Urothelium cell line (cell line): Measurements from ENCODE around the gene POTEF.
"Not testable (repeated sequence)": the region's sequence is repeated elsewhere in the genome, so short reads cannot be mapped to it uniquely, and the experiment has no call there.

Source experiments
- DNase-seq: peaks from one replicate; pipeline ENCODE4 v3.0.0; 2011; ENCODE audit warnings: low spot score, mixed read lengths
- FAIRE-seq: peaks from 2 replicates; lab custom pipeline; 2011; peaks lifted over from hg19 to GRCh38; lab: Jason Lieb, UNC

The POTEF gene

DNA sequence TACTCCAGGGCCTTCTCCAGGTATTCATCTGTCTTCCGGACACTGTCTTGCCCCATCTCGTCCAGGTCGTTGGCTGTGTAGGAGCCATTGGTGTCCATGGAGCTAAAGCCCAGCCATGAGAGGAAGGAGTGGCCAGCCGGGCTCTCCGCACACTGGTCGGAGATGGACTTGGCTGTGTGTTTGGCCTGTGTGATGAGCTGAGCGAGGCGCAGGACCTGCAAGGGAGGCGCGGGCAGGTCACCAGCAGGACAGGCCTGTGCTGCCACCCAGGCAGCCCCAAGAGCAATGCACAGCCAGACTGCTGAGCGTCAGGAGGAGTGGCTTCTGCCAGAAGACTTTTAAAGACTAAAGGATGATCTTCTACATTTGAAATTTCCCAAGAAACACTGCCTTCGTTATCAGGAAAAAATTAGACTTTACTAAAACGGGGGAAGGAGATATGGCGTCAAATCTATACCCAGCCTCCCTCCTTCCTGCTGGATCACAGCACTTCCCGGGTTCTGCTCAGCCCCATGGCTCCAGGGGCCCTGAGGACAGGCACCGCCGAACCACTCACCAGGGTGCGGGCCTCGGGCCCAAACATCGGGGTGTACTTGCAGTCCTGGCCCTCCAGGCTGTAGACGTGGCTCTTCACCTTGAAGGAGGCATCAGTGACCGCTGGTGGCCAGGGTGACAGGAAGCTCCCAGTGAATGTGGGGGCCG lies 24.9 kb upstream of the POTEF start:
- FAIRE-seq = peak; percentile 88
- DNase-seq = not testable (repeated sequence)

GRCh38 chr2:130152816-130153595 lies 24.0 kb upstream of the POTEF start:
- DNase-seq = no peak
- FAIRE-seq = no peak

DNA sequence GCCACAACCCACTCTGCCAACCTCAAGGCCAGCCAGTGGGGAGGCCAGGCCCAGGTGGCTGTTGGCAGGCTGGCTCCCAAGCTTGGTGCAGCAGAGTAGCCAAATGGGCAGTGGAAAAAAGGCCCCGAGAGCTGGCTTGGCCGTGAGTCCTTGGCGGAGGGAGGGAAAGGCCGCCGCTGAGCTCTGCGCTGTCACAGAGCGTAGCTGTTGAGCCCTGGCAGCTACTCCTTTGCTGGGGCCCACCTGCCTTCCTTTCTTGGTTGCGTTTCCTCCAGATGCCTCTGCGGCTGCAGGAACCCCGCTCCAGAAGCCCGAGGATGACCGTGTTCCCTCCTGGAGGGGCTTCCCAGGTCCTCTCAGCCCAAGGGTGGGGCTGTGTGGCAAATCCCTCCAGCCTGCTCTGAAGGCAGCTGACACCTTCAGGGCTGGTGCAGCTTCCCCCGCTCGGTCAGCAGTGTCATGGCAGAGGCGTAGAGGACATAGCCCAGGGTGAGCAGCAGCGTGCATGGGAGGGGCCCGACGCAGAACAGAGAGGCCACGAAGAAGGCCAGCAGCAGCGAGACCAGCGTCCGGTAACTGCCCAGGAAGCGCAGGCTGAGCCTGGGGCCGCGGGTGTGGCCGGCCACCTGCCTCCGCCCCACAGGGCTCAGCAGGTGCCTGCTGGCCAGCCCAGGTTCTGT lies 23.3 kb upstream of the POTEF start:
- not testable (repeated sequence) for DNase-seq
- peak; percentile 78 for FAIRE-seq

DNA sequence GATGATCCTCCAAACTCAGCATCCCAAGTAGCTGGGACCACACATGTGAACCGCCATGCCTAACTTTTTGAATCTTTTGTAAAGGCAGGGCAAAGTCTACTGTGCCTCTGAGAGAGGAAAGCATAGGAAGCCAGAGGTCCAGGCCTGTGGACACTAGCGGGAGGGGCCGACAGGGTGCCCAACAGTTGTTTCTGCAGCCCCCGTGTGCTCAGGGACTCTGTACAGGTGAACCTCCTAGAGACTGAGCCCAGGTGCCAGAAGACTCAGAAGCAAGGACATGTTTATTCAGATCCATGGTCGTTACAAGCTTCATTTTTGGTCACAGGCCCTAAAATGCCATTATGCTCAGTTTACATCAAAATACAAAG lies 22.1 kb upstream of the POTEF start:
- DNase-seq, FAIRE-seq: not testable (repeated sequence)

- no peak for FAIRE-seq
- no peak for DNase-seq
Observed at GRCh38 chr2:130150181-130151144, 21.4 kb upstream of the POTEF start.

- FAIRE-seq = not testable (repeated sequence)
Observed at GRCh38 chr2:130148515-130148914, 19.5 kb upstream of the POTEF start.

DNA sequence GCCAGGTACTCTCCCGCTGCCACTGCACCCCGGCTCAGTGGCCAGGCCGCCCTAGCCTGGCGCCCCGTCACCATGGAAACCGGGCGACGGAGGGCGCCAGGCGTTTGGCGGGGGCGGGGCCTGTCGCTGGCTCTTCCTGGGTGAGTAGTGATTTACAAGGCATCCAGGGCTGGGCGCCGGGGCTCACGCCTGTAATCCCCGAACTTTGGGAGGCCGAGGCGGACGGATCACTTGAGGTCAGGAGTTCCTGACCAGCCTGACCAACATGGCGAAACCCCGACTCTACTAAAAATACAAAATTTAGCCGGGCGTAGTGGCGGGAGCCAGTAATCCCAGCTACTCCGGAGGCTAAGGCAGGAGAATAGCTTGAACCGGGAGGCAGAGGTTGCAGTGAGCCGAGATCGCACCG lies 16.0 kb upstream of the POTEF start, which contains the start of gene CCDC74B:
Gene CCDC74B, minus strand, starts transcription at position 107 of the 409 bp plus-strand sequence. CDS start 116 bp downstream, outside the sequence.
- FAIRE-seq, DNase-seq: not testable (repeated sequence)

More at GRCh38 chr2:130148515-130148914, 19.5 kb upstream of the POTEF start:
- not testable (repeated sequence) for DNase-seq

DNA sequence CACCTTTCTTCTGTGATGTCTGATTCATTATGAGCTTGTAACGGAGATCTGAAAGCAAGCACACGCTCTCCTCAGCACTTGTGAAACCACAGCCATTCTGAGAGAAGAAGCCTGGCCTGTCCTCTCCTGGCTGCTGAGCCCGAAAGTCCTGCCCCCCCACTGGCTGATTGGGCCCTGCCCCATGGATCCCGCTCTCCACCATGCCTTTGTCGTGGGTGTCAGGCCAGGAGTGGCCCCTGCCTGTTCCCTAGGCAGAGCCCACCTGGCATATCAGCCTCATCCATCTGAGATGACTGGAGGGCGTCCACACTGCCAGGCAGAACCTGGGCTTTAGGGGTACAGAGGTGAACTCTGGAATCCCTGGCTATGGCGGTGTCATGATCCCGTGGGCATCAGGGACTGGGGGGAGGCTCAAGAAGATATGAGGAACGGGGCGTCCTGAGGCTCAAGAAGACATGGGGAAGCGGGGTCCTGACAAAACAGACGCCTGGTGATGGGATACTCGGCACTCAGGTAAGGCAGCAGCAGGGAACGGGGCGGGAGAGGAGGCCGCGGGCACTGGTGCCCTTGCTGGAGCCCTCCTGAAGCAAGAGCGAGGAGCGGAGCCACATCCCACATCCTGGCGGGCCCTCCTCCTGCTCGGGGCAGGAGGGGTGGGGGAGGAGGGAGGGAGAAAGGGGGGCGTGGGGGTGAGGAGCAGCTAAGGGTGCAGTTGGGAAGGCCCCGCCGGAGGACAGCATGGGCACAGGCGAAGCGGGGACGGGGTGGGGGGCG lies 14.4 kb upstream of the POTEF start:
- not testable (repeated sequence) for DNase-seq

GRCh38 chr2:130142396-130143265 lies 13.6 kb upstream of the POTEF start:
- peak; percentile 20 for FAIRE-seq

More for the DNA sequence above, 14.4 kb upstream of the POTEF start:
- not testable (repeated sequence) for FAIRE-seq

DNA sequence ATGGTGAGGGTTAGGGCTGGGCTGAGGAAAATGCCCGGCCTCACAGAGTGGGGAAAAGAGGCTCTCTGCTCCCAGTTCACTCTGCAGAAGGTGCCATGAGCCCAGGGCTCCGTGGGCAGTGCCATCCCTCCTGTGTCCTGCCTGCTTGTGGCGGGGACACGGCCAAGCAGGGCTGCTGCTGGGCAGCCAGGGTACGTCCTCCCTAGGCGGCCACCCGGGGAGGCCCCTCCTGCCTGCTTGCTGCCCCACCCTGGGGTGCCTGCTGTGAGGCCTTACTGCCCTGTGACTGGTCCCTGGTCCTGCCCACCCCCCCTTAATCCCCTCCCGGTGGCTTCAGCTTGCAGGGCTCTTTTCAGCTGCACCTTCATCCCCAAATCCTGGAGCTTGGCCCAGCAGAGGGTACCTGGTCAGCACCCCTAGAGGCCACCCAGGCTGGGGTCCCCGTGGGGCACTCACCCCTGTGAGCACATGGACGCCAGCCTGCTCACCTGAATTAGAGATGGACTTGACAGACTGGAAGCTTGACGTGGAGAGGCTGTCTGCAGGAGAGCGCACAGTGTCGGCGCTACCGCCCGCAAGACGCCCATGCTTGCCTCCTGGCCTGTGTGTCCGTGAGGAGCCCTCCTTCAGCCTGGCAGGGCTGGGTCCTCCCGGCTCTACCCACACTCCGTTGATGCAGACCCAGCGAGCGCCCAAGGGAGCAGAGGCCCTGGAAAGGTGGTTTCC lies 12.8 kb upstream of the POTEF start:
- FAIRE-seq = not testable (repeated sequence)

More at GRCh38 chr2:130142396-130143265, 13.6 kb upstream of the POTEF start:
- DNase-seq = not testable (repeated sequence)

DNA sequence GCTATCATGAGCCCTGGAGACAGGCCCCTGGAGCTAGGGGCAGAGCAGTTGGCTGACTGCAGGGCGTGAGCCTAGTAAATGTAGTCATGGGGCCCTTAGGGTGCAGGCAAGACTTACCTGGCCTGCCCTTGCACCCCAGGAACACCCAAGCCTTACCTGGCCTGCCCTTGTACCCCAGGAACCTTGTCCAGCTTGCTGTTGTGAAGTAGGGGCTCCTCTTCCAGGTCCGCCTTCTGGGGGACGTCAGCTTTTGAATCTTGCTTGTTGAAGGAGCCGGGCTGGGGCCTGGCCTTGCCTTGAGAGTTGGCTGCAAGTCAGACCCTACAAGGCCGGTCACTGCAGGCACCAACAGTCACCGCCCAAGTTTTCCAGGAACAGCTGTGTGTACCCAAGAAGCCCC lies 12.0 kb upstream of the POTEF start:
- DNase-seq, FAIRE-seq: not testable (repeated sequence)

More for the DNA sequence above, 12.8 kb upstream of the POTEF start:
- DNase-seq = not testable (repeated sequence)

DNA sequence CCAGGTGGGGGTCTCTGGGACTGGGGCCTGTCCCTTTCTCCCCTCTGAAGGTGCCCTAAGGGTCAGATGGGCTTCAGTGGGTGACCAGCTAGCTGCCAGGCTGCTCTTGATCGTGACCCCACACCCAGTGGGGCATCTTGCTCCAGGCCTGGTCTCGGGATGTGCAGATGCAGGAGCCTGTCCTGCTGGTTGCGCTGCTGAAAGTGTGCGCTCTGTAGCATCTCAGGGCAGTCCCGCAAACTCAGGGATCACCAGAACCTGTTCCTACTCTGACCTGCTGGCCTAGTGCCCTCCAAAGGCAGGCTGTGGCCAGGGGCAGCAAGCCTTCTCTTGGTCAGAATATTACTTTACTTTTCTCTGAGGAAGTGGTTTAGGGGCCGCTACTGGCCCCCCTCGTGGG lies 11.5 kb upstream of the POTEF start:
- peak; percentile 53 for FAIRE-seq
- DNase-seq = not testable (repeated sequence)

DNA sequence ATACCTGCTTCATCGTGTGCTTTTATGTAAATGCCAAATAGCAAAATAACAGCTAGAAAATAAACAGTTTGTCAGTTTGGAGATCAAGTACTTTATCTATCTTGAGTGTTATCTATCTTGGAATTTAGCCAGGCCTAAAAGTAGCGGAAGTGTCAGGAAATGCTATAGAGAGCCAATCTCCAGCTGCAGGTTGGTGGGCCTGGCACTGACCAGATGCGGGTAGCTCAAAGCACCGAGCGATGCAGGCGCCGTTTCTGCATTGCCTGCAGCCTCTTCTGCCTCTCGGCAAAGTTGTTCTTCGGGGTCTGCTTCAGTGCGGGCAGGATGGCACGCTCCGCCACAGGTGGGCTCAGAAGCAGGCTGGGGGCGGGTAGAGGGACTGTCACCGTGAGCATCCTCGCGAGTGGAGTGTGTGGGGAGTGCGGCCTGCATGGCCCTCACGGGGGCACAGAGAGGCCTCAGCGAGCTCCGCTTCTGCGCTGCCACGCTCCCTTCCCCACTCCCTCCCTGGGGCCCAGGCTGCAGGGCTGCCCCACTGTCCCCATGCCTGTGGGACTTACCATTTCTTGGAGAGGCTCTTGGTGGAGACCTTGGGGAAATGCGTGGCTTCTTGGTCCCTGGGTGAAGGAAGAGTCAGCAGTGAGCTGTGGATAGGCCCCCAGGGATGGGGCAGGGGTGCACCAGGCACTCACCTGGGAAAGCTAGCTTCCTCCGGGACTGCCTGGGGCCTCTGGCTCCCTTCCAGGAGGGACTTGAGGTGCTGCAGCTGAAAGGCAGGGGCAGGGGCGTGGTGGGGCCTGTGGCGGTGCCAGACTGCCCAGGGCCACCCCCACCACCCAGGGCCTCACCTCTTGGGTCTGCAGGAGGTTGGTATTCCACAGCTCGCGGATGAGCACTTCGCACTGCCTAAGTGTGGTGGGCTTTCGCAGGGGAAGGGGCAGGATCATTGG lies 10.6 kb upstream of the POTEF start:
- FAIRE-seq = peak; percentile 23
- not testable (repeated sequence) for DNase-seq

- not testable (repeated sequence) for DNase-seq
- FAIRE-seq = peak; percentile 17
Observed at GRCh38 chr2:130138841-130139251, 9.8 kb upstream of the POTEF start.

GRCh38 chr2:130138326-130138725 lies 9.3 kb upstream of the POTEF start:
- not testable (repeated sequence) for FAIRE-seq, DNase-seq

DNA sequence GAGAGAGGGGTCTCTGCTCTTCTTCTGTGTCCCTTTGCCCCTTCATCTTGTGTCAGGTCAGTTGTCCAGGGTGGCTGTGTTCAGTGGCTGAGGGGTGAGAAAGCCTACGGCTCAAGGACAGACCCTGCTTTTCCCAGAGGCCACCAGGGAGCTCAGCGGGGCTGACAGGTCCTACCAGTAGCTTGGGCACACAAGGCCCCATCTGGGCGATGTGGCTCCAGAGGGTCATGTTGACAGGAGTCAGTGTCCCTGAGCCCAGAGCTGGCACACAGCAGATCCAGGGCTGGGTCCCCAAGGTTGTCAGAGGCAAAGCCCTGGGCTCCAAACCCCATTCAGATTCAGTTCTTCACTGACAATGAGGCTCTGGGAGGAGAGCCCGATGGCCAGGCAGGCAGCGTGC lies 8.1 kb upstream of the POTEF start:
- FAIRE-seq = not testable (repeated sequence)

More for the DNA sequence above, 8.1 kb upstream of the POTEF start:
- not testable (repeated sequence) for DNase-seq
